Ovary (tissue), 3 donors: Measurements from ENCODE around the gene TRAPPC14.

ENCODE experiments used
- POLR2A ChIP-seq: fragments of 450-650 bp; IDR thresholded peaks from one replicate; pipeline ENCODE4 v1.6.1; 2017; ENCODE audit warnings: antibody characterized with exemption, mild to moderate bottlenecking, moderate library complexity
- TF ChIP-seq, protein P1 (sequence below), 3 donors: fragments of 450-650 bp in 2 of 3; fragments of 200-600 bp in 1 of 3; IDR thresholded peaks; one replicate each; pipeline versions ENCODE4 v1.5.1 to v1.8.0; 2016 to 2022; ENCODE audit warnings: antibody characterized with exemption in 3 of 3, mild to moderate bottlenecking in 1 of 3
- donor health status: DM: no; HTN: no; CAD: no.

DNA sequence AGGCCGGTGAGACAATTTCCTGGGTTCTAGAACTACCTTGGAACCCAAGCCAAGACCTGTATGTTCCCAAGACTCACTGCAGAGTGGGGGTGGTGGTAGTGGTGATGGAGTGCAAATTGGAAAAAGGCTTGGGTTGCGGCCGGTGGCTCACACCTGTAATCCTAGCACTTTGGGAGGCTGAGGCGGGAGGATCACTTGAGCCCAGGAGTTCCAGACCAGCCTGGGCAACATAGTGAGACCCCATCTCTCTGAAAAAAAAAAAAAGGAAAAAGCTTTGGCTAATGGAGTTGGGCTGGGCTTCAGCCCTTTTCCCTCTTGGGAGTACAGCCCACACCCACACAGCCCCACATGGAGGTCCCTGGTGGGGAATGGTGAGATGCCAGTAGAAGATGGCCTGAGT, 53.0 kb downstream of the TRAPPC14 start:
- TF ChIP-seq POLR2A, result no peak
- TF ChIP-seq, protein P1, sequence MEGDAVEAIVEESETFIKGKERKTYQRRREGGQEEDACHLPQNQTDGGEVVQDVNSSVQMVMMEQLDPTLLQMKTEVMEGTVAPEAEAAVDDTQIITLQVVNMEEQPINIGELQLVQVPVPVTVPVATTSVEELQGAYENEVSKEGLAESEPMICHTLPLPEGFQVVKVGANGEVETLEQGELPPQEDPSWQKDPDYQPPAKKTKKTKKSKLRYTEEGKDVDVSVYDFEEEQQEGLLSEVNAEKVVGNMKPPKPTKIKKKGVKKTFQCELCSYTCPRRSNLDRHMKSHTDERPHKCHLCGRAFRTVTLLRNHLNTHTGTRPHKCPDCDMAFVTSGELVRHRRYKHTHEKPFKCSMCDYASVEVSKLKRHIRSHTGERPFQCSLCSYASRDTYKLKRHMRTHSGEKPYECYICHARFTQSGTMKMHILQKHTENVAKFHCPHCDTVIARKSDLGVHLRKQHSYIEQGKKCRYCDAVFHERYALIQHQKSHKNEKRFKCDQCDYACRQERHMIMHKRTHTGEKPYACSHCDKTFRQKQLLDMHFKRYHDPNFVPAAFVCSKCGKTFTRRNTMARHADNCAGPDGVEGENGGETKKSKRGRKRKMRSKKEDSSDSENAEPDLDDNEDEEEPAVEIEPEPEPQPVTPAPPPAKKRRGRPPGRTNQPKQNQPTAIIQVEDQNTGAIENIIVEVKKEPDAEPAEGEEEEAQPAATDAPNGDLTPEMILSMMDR (IDR thresholded peaks at IDR 0.05), result no peak
